Measurements from ENCODE around the gene TECTA.

- TF ChIP-seq CTCF (optimal IDR thresholded peaks at IDR 0.05 in 1 of 3, IDR thresholded peaks at IDR 0.05 in 1 of 3, conservative IDR thresholded peaks at IDR 0.05 in 1 of 3; ENCODE audit: extremely low read depth in 1 of 3, insufficient read depth in 2 of 3, low read length in 3 of 3) = no peak
- TF ChIP-seq EZH2 (IDR thresholded peaks at IDR 0.05; ENCODE audit: low read length) = no peak
Measured at GRCh38 chr11:121086866-121087265, 14.2 kb upstream of the TECTA start.
